GM12878 (cell line): Measurements from ENCODE around the gene IFI44L.

Experiments used
- BMI1 ChIP-seq: fragments of 450-650 bp; IDR thresholded peaks from 2 replicates; pipeline ENCODE4 v1.6.1; 2016; ENCODE audit warnings: mild to moderate bottlenecking, moderate library complexity, borderline replicate concordance
- CEBPB ChIP-seq, 2 experiments: fragments of 150-350 bp in 1 of 2; IDR thresholded peaks; 2 replicates each; pipeline ENCODE4 v1.6.1; 2012 to 2014; ENCODE audit warnings: low read depth in 2 of 2, low read length in 2 of 2, borderline replicate concordance in 1 of 2, inconsistent platforms in 1 of 2
- CTCF ChIP-seq, 3 experiments: IDR thresholded peaks in 2 of 3; conservative IDR thresholded peaks in 1 of 3; 2 replicates each; pipeline ENCODE4 v1.5.1; 2011; ENCODE audit warnings: low read depth in 3 of 3, low read length in 3 of 3, mild to moderate bottlenecking in 3 of 3, control low read depth in 2 of 3, moderate library complexity in 2 of 3, inconsistent platforms in 1 of 3, mixed read lengths in 1 of 3; ENCODE audit not compliant: control insufficient read depth in 2 of 3, insufficient read depth in 1 of 3; ENCODE audit errors: extremely low read depth in 1 of 3
- EZH2 ChIP-seq: IDR thresholded peaks from 2 replicates; pipeline ENCODE4 v1.6.1; 2012; ENCODE audit warnings: low read depth, mild to moderate bottlenecking, control low read depth, inconsistent platforms, low read length, borderline replicate concordance; ENCODE audit not compliant: control insufficient read depth
- GABPA ChIP-seq: IDR thresholded peaks from 2 replicates; pipeline ENCODE4 v1.6.1; 2014; ENCODE audit warnings: antibody characterized with exemption, low read depth, mild to moderate bottlenecking, inconsistent platforms
- POLR2A ChIP-seq: IDR thresholded peaks from 2 replicates; pipeline ENCODE4 v1.6.1; 2011; ENCODE audit warnings: low read depth, mild to moderate bottlenecking, low read length
- SIN3A ChIP-seq: IDR thresholded peaks from 2 replicates; pipeline ENCODE4 v1.6.1; 2012; ENCODE audit warnings: low read depth, low read length, improper control_type of control experiment
- SP1 ChIP-seq: IDR thresholded peaks from one replicate; pipeline ENCODE4 v1.6.1; 2011; ENCODE audit warnings: low read depth, low read length
- TCF12 ChIP-seq: IDR thresholded peaks from 2 replicates; pipeline ENCODE4 v1.6.1; 2011; ENCODE audit warnings: low read depth, mild to moderate bottlenecking, low read length
- YY1 ChIP-seq: IDR thresholded peaks from 2 replicates; pipeline ENCODE4 v1.6.1; 2011; ENCODE audit warnings: low read depth, mild to moderate bottlenecking, low read length
- TF ChIP-seq, protein P1 (sequence below): IDR thresholded peaks from 2 replicates; pipeline ENCODE4 v1.6.1; 2012; ENCODE audit warnings: low read depth, low read length, improper control_type of control experiment
- TF ChIP-seq, protein P2 (sequence below): fragments of 450-650 bp; IDR thresholded peaks from 2 replicates; pipeline ENCODE4 v1.6.1; 2014; ENCODE audit warnings: mild to moderate bottlenecking
- TF ChIP-seq, protein P3 (sequence below): IDR thresholded peaks from 2 replicates; pipeline ENCODE4 v1.6.1; 2011; ENCODE audit warnings: low read depth, low read length, improper control_type of control experiment, borderline replicate concordance
- TF ChIP-seq, protein P4 (sequence below): fragments of 150-350 bp; IDR thresholded peaks from 2 replicates; pipeline ENCODE4 v1.6.1; 2016; ENCODE audit warnings: low read depth, low read length

DNA sequence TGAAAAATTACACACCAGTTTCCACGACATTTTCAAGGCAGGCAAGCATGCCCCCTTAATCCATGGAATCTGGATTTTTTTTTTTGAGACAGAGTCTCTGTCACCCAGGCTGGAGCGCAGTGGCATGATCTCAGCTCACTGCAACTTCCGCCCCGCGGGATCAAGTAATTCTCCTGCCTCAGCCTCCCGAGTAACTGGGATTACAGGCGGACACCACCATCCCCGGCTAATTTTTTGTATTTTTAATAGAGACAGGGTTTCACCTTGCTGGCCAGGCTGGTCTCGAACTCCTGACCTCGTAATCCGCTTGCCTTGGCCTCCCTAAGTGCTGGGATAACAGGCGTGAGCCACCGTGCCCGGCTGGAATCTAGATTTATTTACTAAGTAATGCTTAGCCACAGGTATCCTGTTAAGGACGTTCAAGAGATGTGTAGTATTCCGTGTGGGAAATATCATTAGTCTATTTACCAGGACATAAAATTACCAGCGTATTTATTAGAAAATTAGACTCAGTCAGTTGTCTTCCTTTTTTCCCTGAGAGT is 31.8 kb downstream of the IFI44L start:
- no peak for TF ChIP-seq BMI1
- TF ChIP-seq, protein P1, sequence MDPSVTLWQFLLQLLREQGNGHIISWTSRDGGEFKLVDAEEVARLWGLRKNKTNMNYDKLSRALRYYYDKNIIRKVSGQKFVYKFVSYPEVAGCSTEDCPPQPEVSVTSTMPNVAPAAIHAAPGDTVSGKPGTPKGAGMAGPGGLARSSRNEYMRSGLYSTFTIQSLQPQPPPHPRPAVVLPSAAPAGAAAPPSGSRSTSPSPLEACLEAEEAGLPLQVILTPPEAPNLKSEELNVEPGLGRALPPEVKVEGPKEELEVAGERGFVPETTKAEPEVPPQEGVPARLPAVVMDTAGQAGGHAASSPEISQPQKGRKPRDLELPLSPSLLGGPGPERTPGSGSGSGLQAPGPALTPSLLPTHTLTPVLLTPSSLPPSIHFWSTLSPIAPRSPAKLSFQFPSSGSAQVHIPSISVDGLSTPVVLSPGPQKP: no peak
- TF ChIP-seq GABPA: no peak
- no peak for TF ChIP-seq POLR2A
- TF ChIP-seq CTCF (IDR thresholded peaks at IDR 0.05 in 2 of 3, conservative IDR thresholded peaks at IDR 0.05 in 1 of 3; ENCODE audit: control insufficient read depth in 2 of 3, extremely low read depth in 1 of 3, insufficient read depth in 1 of 3, low read depth in 3 of 3, low read length in 3 of 3): no peak
- no peak for TF ChIP-seq TCF12
- TF ChIP-seq, protein P2, sequence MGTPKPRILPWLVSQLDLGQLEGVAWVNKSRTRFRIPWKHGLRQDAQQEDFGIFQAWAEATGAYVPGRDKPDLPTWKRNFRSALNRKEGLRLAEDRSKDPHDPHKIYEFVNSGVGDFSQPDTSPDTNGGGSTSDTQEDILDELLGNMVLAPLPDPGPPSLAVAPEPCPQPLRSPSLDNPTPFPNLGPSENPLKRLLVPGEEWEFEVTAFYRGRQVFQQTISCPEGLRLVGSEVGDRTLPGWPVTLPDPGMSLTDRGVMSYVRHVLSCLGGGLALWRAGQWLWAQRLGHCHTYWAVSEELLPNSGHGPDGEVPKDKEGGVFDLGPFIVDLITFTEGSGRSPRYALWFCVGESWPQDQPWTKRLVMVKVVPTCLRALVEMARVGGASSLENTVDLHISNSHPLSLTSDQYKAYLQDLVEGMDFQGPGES: no peak
- TF ChIP-seq SIN3A: no peak
- TF ChIP-seq, protein P3, sequence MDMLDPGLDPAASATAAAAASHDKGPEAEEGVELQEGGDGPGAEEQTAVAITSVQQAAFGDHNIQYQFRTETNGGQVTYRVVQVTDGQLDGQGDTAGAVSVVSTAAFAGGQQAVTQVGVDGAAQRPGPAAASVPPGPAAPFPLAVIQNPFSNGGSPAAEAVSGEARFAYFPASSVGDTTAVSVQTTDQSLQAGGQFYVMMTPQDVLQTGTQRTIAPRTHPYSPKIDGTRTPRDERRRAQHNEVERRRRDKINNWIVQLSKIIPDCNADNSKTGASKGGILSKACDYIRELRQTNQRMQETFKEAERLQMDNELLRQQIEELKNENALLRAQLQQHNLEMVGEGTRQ: no peak
- TF ChIP-seq, protein P4, sequence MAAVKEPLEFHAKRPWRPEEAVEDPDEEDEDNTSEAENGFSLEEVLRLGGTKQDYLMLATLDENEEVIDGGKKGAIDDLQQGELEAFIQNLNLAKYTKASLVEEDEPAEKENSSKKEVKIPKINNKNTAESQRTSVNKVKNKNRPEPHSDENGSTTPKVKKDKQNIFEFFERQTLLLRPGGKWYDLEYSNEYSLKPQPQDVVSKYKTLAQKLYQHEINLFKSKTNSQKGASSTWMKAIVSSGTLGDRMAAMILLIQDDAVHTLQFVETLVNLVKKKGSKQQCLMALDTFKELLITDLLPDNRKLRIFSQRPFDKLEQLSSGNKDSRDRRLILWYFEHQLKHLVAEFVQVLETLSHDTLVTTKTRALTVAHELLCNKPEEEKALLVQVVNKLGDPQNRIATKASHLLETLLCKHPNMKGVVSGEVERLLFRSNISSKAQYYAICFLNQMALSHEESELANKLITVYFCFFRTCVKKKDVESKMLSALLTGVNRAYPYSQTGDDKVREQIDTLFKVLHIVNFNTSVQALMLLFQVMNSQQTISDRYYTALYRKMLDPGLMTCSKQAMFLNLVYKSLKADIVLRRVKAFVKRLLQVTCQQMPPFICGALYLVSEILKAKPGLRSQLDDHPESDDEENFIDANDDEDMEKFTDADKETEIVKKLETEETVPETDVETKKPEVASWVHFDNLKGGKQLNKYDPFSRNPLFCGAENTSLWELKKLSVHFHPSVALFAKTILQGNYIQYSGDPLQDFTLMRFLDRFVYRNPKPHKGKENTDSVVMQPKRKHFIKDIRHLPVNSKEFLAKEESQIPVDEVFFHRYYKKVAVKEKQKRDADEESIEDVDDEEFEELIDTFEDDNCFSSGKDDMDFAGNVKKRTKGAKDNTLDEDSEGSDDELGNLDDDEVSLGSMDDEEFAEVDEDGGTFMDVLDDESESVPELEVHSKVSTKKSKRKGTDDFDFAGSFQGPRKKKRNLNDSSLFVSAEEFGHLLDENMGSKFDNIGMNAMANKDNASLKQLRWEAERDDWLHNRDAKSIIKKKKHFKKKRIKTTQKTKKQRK: no peak
- TF ChIP-seq EZH2: no peak
- no peak for TF ChIP-seq CEBPB (IDR thresholded peaks at IDR 0.05; ENCODE audit: borderline replicate concordance in 1 of 2, low read depth in 2 of 2, low read length in 2 of 2)
- no peak for TF ChIP-seq SP1
- no peak for TF ChIP-seq YY1
